ENCODE data around the gene KLHL20. TPM values are rescaled to one million over a fixed set of nuclear protein-coding genes. Genes with fewer than 3 reads are reported as not detected.

The KLHL20 gene
- total and polyA plus RNA-seq, 2 of the 13 experiments (the other 11 are each of a cell fraction or from before 2014, with no cell fraction given) = 7.4 to 14.3 TPM

- no TSS peak for BruUV-seq (replicated peaks)
- ATAC-seq = no peak
- Histone ChIP-seq H3K27ac (ENCODE audit: extremely low read length, insufficient read depth, low read length) (no peak overlapping the region), H2AFZ (ENCODE audit: low read length) (no peak overlapping the region), H3K9ac (ENCODE audit: insufficient read depth, low read depth, low read length) (no peak overlapping the region), H3K4me1 (ENCODE audit: insufficient read depth, low read length) (no peaks in the 10 kb centered on the region; the same call in 1 of the 2 replicates), H3K4me3 (replicated peaks in 1 of 3; ENCODE audit: insufficient read depth in 1 of 3, low read depth in 2 of 3, low read length in 3 of 3) (no peak overlapping the region), H3K4me2 (ENCODE audit: low read depth, low read length) (no peak overlapping the region), H3K36me3 (replicated peaks in 1 of 2; ENCODE audit: control insufficient read depth in 1 of 2, insufficient read depth in 2 of 2, low read length in 2 of 2) (no peaks in the 10 kb centered on the region), H3K9me3 (ENCODE audit: low read length) (no peaks in the 10 kb centered on the region), H4K20me1 (ENCODE audit: insufficient read depth, low read length) (no peaks in the 10 kb centered on the region), H3K79me2 (ENCODE audit: insufficient read depth, low read length) (no peaks in the 10 kb centered on the region), H3K27me3 (ENCODE audit: control insufficient read depth in 1 of 2, insufficient read depth in 2 of 2, low read length in 2 of 2) (no peaks in the 10 kb centered on the region)
- WGBS (ENCODE audit: low lambda C conversion rate) = 22% methylated on average over 5 of the region's 5 CpGs
- intact Hi-C loops (cut with micrococcal nuclease; ENCODE audit: unreplicated experiment) (no loop called here), in situ Hi-C loops (cut with HindIII; ENCODE audit: extremely low pct_ligation_motif_present, low pct_unique_long_range_greater_than_20kb) (no loop called here)
- ChIA-PET CTCF (ENCODE audit: low intra/inter-chr PET ratio, low total read pairs) (no interaction called here), POLR2A (no interaction called here)
- DNase-seq (ENCODE audit: low spot score) = no peak
- FAIRE-seq = no peak
- no peak for TF ChIP-seq TRIM22 (IDR thresholded peaks at IDR 0.05)
- no peak for TF ChIP-seq ZNF142 (CRISPR knock-in tag; IDR thresholded peaks at IDR 0.05)
- TF ChIP-seq PAXIP1 (CRISPR knock-in tag; conservative IDR thresholded peaks at IDR 0.05) = no peak
- TF ChIP-seq KLF9 (CRISPR knock-in tag; IDR thresholded peaks at IDR 0.05; ENCODE audit: low read depth) = no peak
- no peak for TF ChIP-seq LRRFIP1 (CRISPR knock-in tag; conservative IDR thresholded peaks at IDR 0.05)
- TF ChIP-seq CCDC6 (CRISPR knock-in tag; IDR thresholded peaks at IDR 0.05) = no peak
- no peak for TF ChIP-seq NR1H2 (CRISPR knock-in tag; IDR thresholded peaks at IDR 0.05; ENCODE audit: borderline replicate concordance, low read depth)
- TF ChIP-seq TRIM24 (CRISPR knock-in tag; IDR thresholded peaks at IDR 0.05) = no peak
- no peak for TF ChIP-seq GATAD1 (CRISPR knock-in tag; IDR thresholded peaks at IDR 0.05)
- TF ChIP-seq NFATC3 (CRISPR knock-in tag; IDR thresholded peaks at IDR 0.05) = no peak
- no peak for TF ChIP-seq ZKSCAN5 (CRISPR knock-in tag; IDR thresholded peaks at IDR 0.05)
- no peak for TF ChIP-seq ZNF576 (CRISPR knock-in tag; IDR thresholded peaks at IDR 0.05)
Measured at GRCh38 chr1:173705117-173705516, 9.7 kb upstream of the KLHL20 start.

Data from HepG2 (cell line).